GM21825 (cell line): ENCODE data around the gene SLC9A5.

Experiments used
- ATAC-seq: cut with Tn5 transposase; IDR thresholded peaks from one replicate; pipeline ENCODE4 v1.9.1; 2021; ENCODE audit warnings: mild to moderate bottlenecking, moderate library complexity; ENCODE audit not compliant: unreplicated experiment

The SLC9A5 gene

DNA sequence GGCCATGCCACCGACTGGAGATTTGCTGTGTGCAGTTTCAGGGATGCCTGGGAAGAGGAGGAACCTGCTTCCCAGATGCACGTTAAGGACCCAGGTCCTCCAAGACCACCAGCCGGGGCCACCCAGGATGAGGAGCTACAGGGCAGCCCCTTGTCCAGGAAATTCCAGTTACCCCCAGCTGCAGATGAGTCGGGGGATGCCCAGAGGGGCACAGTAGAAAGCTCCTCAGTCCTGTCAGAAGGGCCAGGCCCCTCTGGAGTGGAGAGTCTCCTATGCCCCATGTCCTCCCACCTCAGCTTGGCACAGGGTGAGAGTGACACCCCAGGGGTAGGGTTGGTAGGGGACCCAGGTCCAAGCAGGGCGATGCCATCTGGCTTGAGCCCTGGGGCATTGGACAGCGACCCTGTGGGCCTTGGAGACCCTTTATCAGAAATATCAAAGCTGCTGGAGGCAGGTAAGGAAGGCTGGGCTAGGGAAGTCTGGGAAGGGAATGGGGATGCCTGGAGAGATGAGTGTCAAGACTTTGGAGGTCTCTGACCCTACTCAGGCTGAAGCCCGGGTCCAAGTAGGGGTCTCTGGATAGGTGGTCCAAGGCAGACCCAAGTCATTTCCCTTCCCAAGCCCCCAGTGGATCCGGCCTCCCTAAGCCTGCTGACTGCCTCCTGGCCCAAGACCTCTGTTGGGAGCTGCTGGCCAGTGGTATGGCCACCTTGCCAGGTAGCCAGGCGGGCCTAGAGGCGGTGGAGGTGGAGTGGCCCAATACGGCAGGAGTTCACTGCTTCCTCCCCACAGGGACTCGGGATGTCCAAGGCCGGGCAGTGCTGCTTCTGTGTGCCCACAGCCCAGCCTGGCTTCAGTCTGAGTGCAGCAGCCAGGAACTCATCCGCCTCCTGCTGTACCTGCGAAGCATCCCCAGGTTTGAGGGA lies 31.6 kb downstream of the SLC9A5 start:
- no peak for ATAC-seq

DNA sequence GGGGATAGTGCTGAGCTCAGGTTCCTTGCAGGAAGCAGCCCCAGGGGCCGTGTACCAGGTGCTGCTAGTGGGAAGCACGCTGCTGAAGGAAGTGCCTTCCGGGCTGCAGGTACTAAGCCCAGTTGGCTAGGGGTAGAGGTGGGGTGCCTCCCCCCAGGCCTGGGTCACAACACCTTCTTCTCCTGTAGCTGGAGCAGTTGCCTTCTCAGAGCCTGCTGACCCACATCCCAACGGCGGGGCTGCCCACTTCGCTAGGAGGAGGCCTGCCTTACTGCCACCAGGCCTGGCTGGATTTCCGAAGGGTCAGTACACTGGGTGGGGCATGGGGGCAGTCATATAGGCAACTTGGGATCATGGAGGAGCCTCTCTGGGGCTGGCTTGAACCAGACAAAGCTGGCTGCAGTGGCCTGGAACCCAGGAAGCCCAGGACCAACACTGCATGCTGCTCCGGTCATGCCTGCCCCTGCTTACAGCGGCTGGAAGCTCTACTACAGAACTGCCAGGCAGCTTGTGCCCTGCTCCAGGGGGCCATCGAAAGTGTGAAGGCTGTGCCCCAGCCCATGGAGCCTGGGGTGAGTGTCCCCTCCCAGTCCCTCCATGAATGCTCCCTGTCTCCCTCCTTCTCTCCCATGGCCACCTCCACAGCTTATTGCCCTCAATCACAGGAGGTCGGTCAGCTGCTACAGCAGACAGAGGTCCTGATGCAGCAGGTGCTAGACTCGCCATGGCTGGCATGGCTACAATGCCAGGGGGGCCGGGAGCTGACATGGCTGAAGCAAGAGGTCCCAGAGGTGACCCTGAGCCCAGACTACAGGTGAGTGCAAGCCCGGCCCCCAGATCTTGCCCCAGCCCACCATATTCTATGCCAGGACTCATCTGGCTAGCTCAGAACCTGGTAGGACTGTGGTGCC lies 33.0 kb downstream of the SLC9A5 start:
- no peak for ATAC-seq

DNA sequence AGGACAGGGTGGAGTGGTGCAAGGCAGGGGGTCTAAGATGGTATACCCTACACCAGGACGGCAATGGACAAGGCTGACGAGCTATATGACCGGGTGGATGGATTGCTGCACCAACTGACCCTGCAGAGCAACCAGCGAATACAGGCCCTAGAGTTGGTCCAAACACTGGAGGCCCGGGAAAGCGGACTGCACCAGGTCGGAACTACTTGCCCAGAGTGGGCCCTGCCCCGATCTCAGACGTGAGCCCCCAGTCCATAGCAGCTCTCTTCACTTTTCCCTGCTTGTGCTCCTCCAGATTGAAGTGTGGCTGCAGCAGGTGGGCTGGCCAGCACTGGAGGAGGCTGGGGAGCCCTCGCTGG lies 33.6 kb downstream of the SLC9A5 start:
- no peak for ATAC-seq

DNA sequence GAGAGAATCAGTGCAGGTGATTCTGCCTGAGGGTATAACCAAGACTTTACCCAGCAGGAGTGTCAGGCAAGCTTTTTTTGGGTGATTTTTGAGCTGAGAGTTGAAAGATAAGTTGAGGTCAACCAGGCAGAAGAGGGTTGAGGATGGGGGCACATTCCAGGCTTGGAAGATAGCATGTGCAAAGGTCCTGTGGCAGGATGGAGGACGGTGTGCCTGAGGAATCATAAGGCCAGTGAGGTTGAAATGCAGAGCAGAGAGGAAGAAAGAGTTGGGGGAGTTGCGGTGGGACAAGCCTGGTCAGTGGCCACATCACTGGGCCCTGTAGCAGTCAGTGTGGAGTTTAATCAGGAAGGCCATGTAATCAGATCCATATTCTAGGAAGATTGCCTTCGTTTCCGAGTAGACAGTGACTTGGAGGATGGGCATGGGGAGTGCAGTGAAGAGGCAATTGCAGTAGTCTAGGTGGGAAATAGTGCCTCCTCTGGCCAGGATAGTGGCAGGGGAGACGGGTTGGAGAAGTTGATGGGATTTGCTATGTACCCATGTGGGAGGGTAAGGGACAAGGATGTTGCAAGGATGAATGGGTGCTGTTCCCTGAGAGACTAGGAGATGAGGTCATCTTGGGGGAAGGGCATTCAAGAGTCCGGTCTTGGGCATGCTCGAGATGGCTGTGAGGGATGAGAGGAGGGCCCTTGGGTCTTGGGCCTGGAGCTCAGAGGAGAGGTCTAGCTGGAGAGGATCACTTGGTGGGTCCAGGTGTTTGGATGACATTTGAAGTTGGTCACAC lies 34.5 kb downstream of the SLC9A5 start:
- ATAC-seq, result no peak

DNA sequence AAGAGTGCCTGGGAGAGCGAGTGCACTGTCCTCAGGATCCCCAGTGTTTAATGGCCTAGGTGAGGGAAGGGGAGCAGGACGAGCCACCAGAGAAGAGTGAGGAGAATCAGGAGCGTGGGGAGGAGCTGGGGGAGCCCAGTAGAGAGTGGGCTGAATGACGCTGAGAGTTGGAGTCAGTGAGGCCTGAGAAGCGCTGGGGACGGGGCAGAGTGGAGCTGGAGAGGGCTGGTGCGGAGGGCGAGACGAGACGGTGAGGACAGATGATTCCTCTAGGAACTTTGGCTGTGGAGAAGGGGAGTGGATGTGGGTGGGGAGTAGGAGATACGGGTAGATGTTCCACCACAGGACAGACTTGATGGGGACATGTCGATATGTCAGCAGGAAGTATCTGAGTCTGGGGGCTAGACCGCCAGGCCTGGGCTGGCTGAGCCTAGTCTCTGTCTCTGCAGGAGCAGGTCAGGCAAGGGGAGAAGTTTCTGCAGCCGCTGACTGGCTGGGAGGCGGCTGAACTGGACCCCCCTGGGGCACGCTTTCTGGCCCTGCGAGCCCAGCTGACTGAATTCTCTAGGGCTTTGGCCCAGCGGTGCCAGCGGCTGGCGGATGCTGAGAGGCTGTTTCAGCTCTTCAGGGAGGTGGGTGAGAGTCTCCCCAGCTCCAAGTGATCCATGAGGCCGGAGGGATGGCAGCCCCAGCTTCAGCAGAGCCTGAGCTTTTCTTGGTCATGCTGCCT lies 35.2 kb downstream of the SLC9A5 start:
- ATAC-seq, result no peak

DNA sequence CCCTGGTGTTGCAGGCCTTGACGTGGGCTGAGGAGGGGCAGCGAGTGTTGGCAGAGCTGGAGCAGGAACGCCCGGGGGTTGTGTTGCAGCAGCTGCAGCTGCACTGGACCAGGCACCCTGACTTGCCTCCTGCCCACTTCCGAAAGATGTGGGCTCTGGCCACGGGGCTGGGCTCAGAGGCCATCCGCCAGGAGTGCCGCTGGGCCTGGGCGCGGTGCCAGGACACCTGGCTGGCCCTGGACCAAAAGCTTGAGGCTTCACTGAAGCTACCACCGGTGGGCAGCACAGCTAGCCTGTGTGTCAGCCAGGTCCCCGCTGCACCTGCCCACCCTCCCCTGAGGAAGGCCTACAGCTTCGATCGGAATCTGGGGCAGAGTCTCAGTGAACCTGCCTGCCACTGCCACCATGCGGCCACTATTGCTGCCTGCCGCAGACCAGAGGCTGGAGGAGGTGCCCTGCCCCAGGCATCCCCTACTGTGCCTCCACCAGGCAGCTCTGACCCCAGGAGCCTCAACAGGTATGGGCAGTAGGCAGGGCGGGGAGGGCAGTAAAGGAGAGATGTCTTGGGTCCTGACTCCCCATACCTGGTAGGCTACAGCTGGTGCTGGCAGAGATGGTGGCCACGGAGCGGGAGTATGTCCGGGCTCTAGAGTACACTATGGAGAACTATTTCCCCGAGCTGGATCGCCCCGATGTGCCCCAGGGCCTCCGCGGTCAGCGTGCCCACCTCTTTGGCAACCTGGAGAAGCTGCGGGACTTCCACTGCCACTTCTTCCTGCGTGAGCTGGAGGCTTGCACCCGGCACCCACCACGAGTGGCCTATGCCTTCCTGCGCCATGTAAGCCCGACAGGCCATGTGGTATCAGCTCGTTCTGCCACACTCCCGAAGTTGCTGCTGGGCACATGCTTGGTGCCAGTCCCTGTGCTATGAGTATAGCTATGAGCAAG lies 36.2 kb downstream of the SLC9A5 start:
- ATAC-seq, result no peak

DNA sequence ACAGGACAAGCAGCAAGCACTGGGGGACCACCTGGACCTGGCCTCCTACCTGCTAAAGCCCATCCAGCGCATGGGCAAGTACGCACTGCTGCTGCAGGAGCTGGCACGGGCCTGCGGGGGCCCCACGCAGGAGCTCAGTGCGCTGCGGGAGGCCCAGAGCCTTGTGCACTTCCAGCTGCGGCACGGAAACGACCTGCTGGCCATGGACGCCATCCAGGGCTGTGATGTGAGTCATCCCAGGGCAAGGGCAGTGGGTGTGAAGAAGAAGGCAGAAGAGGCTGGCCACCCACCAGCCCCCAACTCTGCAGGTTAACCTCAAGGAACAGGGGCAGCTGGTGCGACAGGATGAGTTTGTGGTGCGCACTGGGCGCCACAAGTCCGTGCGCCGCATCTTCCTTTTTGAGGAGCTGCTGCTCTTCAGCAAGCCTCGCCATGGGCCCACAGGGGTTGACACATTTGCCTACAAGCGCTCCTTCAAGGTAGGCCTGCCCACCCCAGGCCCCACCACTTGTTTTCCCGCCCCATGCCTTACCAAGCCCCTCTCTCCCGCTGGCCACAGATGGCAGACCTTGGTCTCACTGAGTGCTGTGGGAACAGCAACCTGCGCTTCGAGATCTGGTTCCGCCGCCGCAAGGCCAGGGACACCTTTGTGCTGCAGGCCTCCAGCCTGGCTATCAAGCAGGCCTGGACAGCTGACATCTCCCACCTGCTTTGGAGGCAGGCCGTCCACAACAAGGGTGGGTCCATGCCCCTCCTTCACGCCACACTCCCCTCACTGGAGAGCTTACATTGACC lies 37.9 kb downstream of the SLC9A5 start:
- no peak for ATAC-seq

DNA sequence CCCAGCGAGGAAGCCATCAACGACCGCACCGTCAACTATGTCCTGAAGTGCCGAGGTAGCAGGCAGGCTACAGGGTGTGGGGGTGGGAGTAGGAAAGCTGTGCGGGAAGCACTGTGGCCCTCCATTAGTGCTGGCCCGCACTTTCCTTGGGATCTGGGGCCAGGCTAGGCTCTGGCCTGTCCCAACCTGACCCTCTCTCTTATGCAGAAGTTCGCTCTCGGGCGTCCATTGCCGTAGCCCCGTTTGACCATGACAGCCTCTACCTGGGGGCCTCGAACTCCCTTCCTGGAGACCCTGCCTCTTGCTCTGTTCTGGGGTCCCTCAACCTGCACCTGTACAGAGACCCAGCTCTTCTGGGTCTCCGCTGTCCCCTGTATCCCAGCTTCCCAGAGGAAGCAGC lies 39.2 kb downstream of the SLC9A5 start:
- no peak for ATAC-seq

DNA sequence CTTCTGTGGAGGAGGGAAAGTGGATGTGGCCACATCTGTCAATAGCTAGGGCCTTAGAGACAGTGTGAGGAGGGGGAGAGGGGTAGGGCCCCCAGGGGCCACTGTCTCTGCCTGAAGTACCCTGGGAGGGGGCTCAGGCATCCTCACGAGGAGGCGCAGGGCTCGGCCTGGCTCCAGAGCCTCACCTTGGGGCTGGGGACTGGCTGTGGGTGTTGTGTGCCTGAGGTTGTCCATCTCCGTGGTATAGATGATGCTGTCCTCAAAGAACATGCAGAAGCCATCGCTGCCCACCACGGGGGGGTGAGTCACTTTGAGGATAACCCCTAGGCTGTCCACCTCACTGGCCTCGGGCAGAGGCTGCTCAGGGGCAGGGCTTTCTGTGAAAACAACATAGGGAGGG lies 42.7 kb downstream of the SLC9A5 start:
- ATAC-seq, result no peak

DNA sequence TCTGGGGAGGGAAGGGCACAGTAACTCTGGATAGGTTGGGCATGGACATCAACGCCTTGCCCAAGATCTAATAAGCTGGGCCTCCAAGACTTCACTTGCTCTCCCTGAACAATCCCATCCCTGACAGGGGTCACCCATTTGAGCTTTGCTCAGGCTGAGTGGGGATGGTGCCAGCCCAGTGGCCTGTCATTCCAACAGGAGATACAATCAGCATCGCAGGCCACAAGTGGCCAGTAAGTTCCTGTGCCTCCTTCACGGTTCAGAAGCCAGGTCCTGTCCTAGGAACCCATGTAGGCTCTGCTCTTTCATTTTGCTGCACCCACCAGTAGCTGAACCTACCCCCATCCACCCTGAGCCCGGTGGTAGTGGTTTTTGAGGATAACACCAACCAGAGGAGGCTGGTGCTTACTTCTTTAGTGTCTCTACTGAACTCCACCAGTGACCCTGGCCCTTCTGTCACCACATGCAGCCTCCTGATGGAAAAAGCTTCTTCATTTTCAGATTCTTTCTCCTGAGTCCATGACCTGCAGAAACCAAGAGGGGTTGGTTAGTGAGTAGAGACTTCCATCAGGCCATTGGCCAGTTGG lies 45.5 kb downstream of the SLC9A5 start:
- ATAC-seq, result no peak

DNA sequence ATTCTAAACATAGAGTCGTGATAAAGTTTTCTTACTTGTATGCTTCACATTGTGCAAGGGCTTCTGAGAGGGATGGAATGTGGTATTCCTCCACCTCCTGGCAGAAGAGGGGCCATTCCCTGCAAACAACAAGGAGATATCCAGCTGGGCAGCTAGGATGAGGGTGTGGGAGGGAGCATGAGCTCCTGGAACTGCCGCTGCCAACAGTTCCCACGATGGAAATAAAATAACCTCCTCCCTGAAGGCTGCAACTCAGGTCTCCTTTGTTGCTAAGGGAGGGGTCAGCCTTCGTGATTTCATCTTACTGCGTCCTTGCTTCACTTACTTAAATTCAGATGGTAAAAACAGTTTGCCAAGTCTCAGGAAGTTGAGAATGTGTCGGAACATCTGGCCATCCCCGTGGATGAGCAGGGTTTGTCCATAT lies 46.2 kb downstream of the SLC9A5 start:
- ATAC-seq, result no peak

DNA sequence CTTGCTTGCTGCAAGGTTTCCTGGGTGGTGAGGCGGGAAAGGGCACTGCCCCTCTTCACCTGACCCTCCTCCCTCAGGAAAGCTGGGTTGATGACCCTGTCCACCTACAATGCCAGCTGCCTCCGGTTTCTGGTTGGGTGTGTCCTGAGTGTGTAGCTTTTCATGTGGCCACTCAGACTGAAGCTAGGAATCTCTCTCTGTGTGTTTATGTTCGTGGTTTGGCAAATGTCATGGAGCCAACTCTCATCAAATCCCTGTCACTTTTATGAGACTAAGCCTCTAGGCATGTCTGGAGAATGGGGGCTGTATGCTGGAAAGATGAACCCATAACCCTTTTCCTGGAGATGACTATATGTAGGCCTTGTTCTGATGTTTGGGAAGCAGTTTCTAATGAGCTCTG lies 47.6 kb downstream of the SLC9A5 start:
- no peak for ATAC-seq

DNA sequence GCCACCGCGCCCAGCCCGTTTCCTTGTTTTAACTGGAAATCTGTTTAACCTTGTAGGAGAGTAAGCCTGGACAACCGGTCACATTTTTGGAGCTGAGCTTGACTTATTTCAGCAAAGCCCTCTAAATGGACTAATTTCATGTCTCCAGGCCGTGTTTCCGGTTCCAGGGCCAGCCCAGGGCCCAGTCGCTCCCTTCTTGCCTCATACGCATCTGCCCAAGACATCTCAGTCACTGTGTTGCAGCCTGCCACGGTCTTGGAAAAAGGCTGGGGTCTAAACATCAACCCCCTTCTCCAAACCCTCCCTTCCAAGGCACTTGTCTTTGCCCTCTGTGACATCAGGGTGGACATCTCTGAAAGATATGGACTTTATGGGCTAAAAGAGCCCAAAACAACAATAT lies 49.5 kb downstream of the SLC9A5 start:
- ATAC-seq, result no peak

DNA sequence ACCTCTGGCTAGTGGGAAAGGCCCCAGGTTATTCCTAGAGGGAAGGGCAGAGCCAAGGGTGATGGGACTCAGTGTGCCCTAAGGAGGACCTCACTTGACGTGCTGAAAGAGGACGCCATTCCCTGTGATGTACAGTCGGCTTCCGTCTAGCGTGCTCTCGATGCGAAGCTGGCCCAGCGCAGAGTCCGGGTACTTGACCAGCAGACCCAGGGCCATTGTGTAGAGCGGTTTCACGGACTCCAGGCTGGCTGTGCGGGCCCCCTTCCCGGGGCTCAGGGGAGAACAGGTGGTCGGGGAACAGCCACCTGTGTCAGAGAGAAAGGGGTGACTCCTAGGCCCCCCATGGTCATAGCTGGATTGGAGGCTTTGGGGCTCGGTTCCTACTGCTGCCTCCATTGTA lies 50.5 kb downstream of the SLC9A5 start:
- no peak for ATAC-seq

DNA sequence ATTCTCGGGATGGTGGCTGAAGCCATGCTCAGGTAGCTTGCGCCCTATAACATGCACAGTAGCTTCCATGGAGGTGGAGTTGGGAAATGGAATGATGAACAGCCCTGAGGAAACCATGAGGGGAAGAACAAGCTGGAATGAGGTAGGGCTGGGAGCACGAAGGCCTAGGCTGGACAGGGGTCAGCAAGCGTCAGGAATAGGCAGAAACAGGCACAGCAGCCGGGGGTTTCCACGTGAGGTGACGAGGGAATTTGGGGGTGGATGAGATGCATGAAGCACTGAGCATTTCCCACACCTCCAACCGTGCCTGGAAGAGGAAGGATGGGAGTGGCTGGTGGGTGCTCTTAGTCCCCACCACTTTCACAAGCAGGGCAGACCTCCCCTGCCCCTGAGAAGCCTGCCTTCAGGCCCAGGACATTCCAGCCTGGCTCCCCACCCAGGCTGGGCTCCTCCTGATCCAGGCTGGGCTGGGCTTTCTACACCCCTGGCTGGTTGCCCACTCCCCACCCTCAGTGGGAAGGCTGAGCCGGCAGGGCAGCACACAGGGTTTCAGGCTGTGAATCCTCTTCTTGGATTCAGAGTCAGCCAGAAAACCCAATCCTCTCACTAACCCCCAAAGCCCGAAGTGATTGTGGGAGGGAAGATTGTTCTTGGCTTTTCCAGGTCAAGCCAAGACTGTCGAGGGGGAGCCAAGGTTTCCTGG lies 52.5 kb downstream of the SLC9A5 start:
- ATAC-seq, result no peak

DNA sequence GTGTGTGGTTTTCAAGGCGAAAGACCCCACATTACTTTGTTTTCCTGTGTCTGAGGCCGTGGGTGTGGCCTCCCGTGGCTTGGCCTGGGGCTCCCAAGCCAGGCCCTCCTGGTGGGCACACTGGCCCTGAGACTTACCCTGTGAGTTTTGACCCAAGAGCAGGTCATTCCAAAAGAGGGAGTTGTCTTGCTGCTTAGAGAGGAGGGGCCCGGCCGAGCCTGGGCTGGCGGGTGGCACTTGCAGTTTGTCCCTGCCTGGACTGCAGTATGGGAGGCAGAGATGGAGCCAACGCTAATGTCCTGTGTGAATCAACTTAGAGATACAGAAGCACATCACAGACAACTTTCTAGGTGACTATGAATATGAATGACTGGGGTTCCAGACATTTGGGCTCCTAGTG lies 53.3 kb downstream of the SLC9A5 start:
- no peak for ATAC-seq

DNA sequence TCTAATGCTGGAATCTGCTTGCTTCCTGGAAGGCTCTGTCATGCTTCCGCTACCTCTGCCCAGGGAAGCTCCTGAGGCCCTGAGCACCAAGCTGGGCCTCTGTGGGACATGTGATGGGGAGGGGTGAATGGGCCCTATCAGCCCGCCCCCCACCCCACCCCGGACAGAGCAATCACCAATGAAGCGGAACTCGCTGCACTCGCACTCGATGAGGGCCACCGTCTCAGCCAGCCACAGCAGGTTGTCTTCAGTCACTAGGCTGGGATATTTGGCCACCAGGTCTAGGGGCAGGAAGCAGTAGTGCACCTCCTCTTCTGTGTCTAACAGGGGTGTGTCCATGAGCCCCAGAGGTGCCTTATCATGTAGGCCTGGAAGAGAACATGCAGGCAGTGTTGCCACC lies 54.2 kb downstream of the SLC9A5 start:
- no peak for ATAC-seq

DNA sequence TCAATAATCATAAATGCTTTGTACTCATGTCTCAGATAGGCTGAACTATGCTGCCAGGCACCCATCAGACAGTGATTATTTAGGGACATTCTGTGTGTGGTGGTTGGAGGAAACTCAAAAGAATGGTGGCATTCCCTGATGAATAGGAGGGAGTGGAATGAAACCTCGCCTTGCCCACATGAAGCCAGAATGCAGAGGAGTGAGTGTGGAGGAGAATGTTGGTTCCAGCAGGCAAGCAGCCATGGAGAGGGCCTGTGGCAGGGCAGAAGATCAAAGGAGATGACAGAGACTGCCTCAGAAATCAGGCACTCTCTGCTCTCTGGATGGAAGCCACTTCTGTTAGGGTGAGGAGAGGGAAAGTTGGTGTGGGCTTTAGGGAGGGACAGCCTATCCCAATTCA lies 55.2 kb downstream of the SLC9A5 start:
- ATAC-seq, result no peak
